GM10248 (cell line): Measurements from ENCODE around the gene CHST15.
A peak's percentile ranks its signal among the peaks of the same experiment; 100 is the strongest.

ENCODE experiments used
- CTCF ChIA-PET: fragments of 300-600 bp; sonication (Branson Sonifier 250); formaldehyde crosslinking; extraction: SDS; loops from one replicate; lab custom pipeline; 2021; ENCODE audit warnings: antibody characterized with exemption; lab: Yijun Ruan, JAX
- POLR2A ChIA-PET: fragments of 350-650 bp; sonication (Branson Sonifier 250); formaldehyde crosslinking; extraction: SDS; loops from one replicate; lab custom pipeline; 2020; ENCODE audit warnings: antibody characterized with exemption; lab: Yijun Ruan, JAX
- DNase-seq: peaks from one replicate; pipeline ENCODE4 v3.0.0; 2012; ENCODE audit errors: extremely low spot score
- TF ChIP-seq, protein P1 (sequence below): IDR thresholded peaks from 2 replicates; pipeline ENCODE4 v1.5.1; 2012; ENCODE audit warnings: mild to moderate bottlenecking, low read depth; ENCODE audit errors: extremely low read depth, missing control alignments, control extremely low read depth

CHST15 gene

GRCh38 chr10:124063750-124064603 is 29.4 kb downstream of the CHST15 start:
- ChIA-PET POLR2A (no interaction called here), CTCF (interaction anchor here (1.0 kb wide), 1 partner anchor 8 kb away, joined by 5 read pairs; no protein-coding TSS in a partner anchor)
- TF ChIP-seq, protein P1, sequence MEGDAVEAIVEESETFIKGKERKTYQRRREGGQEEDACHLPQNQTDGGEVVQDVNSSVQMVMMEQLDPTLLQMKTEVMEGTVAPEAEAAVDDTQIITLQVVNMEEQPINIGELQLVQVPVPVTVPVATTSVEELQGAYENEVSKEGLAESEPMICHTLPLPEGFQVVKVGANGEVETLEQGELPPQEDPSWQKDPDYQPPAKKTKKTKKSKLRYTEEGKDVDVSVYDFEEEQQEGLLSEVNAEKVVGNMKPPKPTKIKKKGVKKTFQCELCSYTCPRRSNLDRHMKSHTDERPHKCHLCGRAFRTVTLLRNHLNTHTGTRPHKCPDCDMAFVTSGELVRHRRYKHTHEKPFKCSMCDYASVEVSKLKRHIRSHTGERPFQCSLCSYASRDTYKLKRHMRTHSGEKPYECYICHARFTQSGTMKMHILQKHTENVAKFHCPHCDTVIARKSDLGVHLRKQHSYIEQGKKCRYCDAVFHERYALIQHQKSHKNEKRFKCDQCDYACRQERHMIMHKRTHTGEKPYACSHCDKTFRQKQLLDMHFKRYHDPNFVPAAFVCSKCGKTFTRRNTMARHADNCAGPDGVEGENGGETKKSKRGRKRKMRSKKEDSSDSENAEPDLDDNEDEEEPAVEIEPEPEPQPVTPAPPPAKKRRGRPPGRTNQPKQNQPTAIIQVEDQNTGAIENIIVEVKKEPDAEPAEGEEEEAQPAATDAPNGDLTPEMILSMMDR: no peak
- peak; percentile 38 for DNase-seq

- ChIA-PET POLR2A (no interaction called here), CTCF (no interaction called here)
- TF ChIP-seq, protein P1: no peak
These were observed 31.0 kb downstream of the CHST15 start for GRCh38 chr10:124062390-124062789.

DNA sequence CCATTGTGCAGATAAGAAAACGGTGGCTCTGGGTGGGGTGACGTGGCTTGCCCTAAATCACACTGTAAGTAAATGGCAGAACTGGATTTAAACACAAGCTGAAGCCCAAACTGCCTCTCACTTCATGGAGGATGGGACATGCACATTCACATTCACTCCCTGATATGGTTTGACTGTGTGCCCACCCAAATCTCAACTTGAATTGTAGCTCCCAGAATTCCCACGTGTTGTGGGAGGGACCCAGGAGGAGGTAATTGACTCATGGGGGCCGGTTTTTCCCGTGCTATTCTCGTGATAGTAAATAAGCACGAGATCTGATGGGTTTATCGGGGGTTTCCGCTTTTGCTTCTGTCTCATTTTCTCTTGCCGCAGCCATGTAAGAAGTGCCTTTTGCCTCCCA is 32.4 kb downstream of the CHST15 start:
- TF ChIP-seq, protein P1: no peak
- POLR2A ChIA-PET: no interaction called here
- CTCF ChIA-PET: interaction anchor here (1.1 kb wide), 1 partner anchor 14 kb away, joined by 3 read pairs; no protein-coding TSS in a partner anchor
- DNase-seq: no peak

More at GRCh38 chr10:124062390-124062789, 31.0 kb downstream of the CHST15 start:
- no peak for DNase-seq

GRCh38 chr10:124060148-124060720 is 33.2 kb downstream of the CHST15 start:
- DNase-seq: no peak
- ChIA-PET CTCF (interaction anchor here (1.1 to 1.3 kb wide), 2 partner anchors 14 to 329 kb away, joined by 3 read pairs; no protein-coding TSS in a partner anchor), POLR2A (no interaction called here)
- TF ChIP-seq, protein P1: no peak

GRCh38 chr10:124059551-124059950 is 33.8 kb downstream of the CHST15 start:
- TF ChIP-seq, protein P1: no peak
- ChIA-PET POLR2A (no interaction called here), CTCF (interaction anchor here (1.3 kb wide), 1 partner anchor 329 kb away, joined by 3 read pairs; no protein-coding TSS in a partner anchor)
- DNase-seq: no peak

DNA sequence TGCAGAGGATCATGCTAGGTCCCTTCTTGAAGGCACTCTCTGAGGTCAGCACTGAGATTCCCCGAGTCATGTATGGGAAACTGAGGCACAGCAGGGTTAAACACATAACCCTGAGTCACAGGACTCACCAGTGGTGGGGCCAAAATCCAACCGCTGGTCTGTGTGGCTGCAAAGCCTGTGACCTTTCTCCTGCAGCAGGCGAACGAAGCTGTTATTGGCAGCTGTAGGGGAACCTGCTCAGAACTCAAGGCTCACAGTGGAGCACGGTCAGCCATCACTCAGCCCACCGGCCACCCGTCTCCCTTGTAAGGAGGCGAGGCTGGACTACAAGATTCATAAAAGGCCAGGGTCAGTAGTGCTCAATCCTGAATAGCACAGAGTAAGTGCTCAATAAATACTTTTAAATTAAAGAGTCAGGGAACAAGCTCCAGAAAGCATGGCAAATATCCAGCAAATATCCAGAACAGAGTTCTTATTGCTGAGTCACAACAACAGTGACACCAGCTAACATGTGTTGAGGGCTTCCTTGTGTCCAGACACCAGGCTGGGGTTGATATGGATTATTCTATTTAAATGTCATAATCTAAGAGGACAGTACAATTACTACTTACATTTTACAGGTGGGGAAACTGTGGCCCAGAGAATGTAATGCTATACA is 34.9 kb downstream of the CHST15 start:
- TF ChIP-seq, protein P1: no peak

More for the DNA sequence above, 34.9 kb downstream of the CHST15 start:
- DNase-seq: no peak
- ChIA-PET CTCF (interaction anchor here (1.0 kb wide), 1 partner anchor 29 kb away, joined by 3 read pairs; no protein-coding TSS in a partner anchor), POLR2A (no interaction called here)
